ENCODE data around the gene KCNC3. TPM values are rescaled to one million over a fixed set of nuclear protein-coding genes. Genes with fewer than 3 reads are reported as not detected.

KCNC3 gene
- polyA plus RNA-seq, 1 donor from 2014 or later: 0.97 TPM

GRCh38 chr19:50324331-50324730 is 4.8 kb downstream of the KCNC3 start:
- peaks cover 18% of the 10 kb centered on the region for H3K27me3 ChIP-seq (ENCODE audit: insufficient read depth, low read depth, low read length)
- H3K4me3 ChIP-seq (ENCODE audit: low read length): no peak overlapping the region

GRCh38 chr19:50323782-50324133 is 5.4 kb downstream of the KCNC3 start:
- Histone ChIP-seq H3K79me2 (replicated peaks; ENCODE audit: insufficient read depth, low read length) (no peaks in the 10 kb centered on the region), H3K27ac (ENCODE audit: low read length) (no peak overlapping the region), H2AFZ (ENCODE audit: low read depth, low read length) (no peak overlapping the region), H3K4me3 (ENCODE audit: low read length) (no peak overlapping the region), H3K4me2 (ENCODE audit: low read length) (no peak overlapping the region), H3F3A (ENCODE audit: insufficient read depth, low read length, poor library complexity, severe bottlenecking) (no peaks in the 10 kb centered on the region), H3K9me2 (ENCODE audit: insufficient read depth, low read length) (no peaks in the 10 kb centered on the region), H3K9ac (ENCODE audit: low read length) (no peak overlapping the region), H3K27me3 (ENCODE audit: insufficient read depth, low read depth, low read length) (peaks cover 18% of the 10 kb centered on the region), H3K9me3 (ENCODE audit: low read length) (no peaks in the 10 kb centered on the region), H4K20me1 (ENCODE audit: insufficient read depth) (no peaks in the 10 kb centered on the region), H3K36me3 (ENCODE audit: insufficient read depth, low read length) (no peaks in the 10 kb centered on the region)
- TF ChIP-seq EP300 (conservative IDR thresholded peaks at IDR 0.05; ENCODE audit: poor library complexity, severe bottlenecking) (no peak), EZH2 (IDR thresholded peaks at IDR 0.05; ENCODE audit: borderline replicate concordance, insufficient read depth, low read length, poor library complexity, severe bottlenecking) (no peak), POLR2AphosphoS5 (IDR thresholded peaks at IDR 0.05) (no peak), REST (IDR thresholded peaks at IDR 0.05; ENCODE audit: borderline replicate concordance) (no peak), SMC3 (conservative IDR thresholded peaks at IDR 0.05; ENCODE audit: poor library complexity) (no peak), RAD21 (conservative IDR thresholded peaks at IDR 0.05) (no peak), TAF1 (IDR thresholded peaks at IDR 0.05; ENCODE audit: low read depth) (no peak)

More at GRCh38 chr19:50324331-50324730, 4.8 kb downstream of the KCNC3 start:
- Histone ChIP-seq H3K79me2 (replicated peaks; ENCODE audit: insufficient read depth, low read length) (no peaks in the 10 kb centered on the region), H3K27ac (ENCODE audit: low read length) (no peak overlapping the region), H3K9me3 (ENCODE audit: low read length) (no peaks in the 10 kb centered on the region), H3F3A (ENCODE audit: insufficient read depth, low read length, poor library complexity, severe bottlenecking) (no peaks in the 10 kb centered on the region), H2AFZ (ENCODE audit: low read depth, low read length) (no peak overlapping the region), H3K9me2 (ENCODE audit: insufficient read depth, low read length) (no peaks in the 10 kb centered on the region), H4K20me1 (ENCODE audit: insufficient read depth) (no peaks in the 10 kb centered on the region), H3K4me2 (ENCODE audit: low read length) (no peak overlapping the region), H3K9ac (ENCODE audit: low read length) (no peak overlapping the region), H3K36me3 (ENCODE audit: insufficient read depth, low read length) (no peaks in the 10 kb centered on the region)
- no peak for TF ChIP-seq POLR2AphosphoS5 (IDR thresholded peaks at IDR 0.05)
- TF ChIP-seq EZH2 (IDR thresholded peaks at IDR 0.05; ENCODE audit: borderline replicate concordance, insufficient read depth, low read length, poor library complexity, severe bottlenecking): no peak
- TF ChIP-seq RAD21 (conservative IDR thresholded peaks at IDR 0.05): no peak
- no peak for TF ChIP-seq MXI1 (conservative IDR thresholded peaks at IDR 0.05; ENCODE audit: poor library complexity, severe bottlenecking)
- TF ChIP-seq EP300 (conservative IDR thresholded peaks at IDR 0.05; ENCODE audit: poor library complexity, severe bottlenecking): no peak
- no peak for TF ChIP-seq CTCF (IDR thresholded peaks at IDR 0.05; ENCODE audit: poor library complexity, severe bottlenecking)
- no peak for TF ChIP-seq SMC3 (conservative IDR thresholded peaks at IDR 0.05; ENCODE audit: poor library complexity)
- TF ChIP-seq TAF1 (IDR thresholded peaks at IDR 0.05; ENCODE audit: low read depth): no peak
- TF ChIP-seq REST (IDR thresholded peaks at IDR 0.05; ENCODE audit: borderline replicate concordance): no peak
